CD4-positive, alpha-beta T cell treated with Interleukin-17A for 1 hour (primary cell): Measurements from ENCODE around the gene LEPR.

Experiments used
- DNase-seq: peaks from one replicate; pipeline ENCODE4 v3.0.0-alpha.2; 2020

The LEPR gene

DNA sequence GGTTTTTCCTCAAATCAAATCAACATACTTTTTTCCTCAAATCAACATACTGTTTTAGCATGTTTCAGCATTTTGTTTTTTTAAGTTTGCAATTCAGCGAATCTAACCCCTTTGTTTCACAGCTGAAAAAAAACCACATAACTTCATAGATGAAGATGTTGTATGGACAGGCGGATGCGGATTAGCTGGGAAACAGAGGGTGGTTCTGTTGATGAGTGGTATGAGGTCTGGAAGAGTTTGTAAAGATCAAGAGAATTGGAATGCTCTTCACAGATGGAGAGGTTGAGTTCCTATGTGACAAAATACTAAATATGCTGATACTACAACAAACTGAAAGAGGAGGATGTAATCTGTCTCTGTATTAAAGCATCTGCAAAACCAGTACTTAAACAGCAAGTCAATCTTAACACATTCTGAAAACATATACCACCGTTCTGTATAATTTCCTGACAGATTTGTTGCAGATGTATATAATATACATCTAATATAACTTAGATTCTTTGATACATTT, 10.6 kb upstream of the LEPR start:
- DNase-seq, result no peak

DNA sequence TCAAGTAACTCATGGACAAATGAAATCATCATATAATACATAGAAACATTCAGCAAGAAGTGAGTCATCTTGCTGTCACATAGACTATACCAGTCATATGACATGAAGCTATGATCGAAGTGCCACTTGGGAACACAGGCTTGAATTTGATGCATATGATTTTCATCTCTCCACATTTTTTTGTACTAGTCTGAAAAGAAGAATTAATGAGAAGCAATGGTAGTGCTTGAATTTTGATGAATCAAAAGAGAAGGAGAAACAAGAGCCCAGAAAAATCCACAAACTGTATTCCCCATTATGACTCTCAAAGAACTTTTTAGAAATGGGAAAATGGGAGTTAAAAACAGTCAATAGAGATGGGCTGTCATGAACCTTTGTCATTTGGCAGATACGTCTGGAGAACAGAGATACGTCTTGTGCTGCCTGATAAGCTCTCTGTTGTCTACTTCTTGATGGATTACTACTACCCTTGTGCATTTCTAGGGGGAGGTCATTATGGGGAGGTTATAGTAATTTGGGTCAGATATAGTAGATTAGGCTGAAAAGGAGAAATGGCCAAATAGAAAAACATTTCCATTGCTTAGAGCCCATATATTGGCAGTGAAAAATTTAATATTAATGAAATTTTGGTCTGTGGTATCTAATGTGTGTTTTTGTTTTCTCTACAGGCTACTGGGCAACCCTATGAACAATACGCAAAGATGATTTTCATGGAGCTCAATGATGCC, 8.0 kb upstream of the LEPR start:
- DNase-seq, result no peak

- no peak for DNase-seq
Measured at GRCh38 chr1:65412984-65413375, 7.5 kb upstream of the LEPR start.

DNA sequence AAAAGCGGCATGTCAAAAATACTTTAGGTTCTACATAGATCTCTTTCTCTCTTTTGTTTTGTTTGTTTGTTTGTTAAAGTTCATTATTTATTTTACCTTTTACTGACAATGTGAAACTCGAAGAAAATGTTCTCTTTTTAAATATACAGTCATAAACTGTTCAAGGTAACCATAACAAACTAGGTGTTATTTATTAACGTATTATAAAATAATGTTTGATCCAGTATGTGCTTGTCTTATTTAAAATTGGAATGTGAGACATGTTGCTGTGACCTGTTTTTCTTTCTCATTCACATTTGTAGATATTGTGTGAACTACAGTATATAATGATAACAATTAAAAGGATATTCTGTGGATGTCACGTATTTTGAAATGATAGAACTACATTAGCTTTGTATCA, 5.9 kb upstream of the LEPR start:
- DNase-seq, result no peak

- no peak for DNase-seq
Measured at GRCh38 chr1:65416767-65417166, 3.7 kb upstream of the LEPR start.

- DNase-seq, result no peak
Measured at GRCh38 chr1:65417729-65418128, 2.7 kb upstream of the LEPR start.

DNA sequence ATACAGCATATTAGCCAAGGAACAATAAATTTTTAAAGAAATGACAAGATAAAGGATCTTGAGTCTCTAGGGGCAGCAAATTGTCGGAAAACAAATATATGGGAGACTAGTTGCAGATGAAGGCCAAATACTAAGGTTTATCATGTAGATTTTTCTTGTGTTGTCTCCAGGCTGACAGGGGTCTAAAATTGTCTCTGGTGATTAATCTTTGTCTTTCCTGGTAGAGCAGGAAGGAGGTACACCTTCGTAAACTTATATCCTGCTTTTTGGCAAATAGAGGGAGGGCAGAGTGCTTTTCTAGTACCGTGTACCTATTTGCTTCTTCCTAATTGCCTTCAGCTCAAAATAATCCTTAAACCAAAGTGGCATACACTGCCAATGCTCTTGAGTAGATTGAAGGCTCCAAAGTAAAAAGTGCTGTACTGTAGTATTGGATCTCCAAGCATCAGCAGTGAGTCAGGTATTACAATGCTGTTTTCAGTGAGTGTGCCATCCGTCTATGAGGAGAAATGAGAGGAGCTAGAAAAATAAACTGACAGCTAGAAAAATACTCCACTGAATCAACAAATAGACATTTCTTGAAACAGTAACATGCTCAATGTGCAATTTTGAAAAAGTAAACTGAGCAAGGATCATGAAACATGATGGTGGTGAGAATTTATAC, 1.8 kb upstream of the LEPR start:
- DNase-seq, result no peak

DNA sequence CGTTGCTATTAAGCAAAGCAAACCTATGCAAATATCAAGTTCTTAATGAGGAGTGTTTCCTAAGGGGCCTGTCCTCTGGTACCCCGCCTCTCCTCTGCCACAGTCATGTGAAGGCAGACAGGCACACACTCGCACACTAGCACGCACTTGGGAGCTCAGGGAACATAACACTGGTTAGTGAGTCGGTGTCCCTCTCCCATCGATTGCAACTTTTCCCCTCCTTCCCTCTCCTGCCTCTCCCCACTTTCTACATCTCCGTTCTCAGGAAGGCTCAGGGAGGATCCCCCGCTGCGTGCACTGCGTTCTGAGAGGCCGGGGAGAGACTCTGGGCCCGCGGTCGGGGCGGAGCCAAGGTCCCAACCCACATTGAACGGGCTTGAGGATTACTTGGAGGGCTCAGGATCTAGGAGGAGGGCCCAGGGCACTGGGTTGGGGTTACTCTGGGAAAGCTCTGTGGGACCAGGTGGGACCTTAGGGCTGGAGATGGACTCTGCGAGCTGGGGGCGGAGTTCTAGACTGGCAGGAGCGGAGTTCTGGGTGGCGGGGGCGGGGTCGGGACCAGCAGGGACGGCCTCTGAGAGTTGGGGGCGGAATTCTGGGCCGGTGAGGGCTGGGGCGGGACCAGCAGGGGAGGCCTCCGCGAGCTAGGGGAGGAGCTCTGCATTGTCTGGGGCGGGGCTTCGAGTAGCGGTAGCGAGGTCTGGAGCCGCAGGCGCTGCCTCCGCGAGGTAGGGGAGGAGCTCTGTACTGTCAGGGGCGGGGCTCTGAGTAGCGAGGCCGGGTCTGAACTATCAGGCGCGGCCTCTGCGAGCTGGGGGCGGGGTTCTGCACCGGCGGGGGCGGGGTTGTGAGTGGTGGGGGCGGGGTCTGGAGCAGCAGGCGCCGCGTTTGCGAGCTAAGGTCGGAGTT, 533 bp upstream of the LEPR start:
- peak; percentile 99 for DNase-seq

- DNase-seq, result no peak
Measured at GRCh38 chr1:65421351-65422025, 1.0 kb downstream of the LEPR start.

GRCh38 chr1:65422241-65423203, 2.1 kb downstream of the LEPR start:
- DNase-seq, result no peak

- no peak for DNase-seq
Measured at GRCh38 chr1:65423884-65424572, 3.6 kb downstream of the LEPR start.

GRCh38 chr1:65424573-65424889, 4.1 kb downstream of the LEPR start:
- DNase-seq, result no peak

- no peak for DNase-seq
Measured at GRCh38 chr1:65425006-65425405, 4.5 kb downstream of the LEPR start.

GRCh38 chr1:65425697-65426096, 5.2 kb downstream of the LEPR start:
- no peak for DNase-seq

DNA sequence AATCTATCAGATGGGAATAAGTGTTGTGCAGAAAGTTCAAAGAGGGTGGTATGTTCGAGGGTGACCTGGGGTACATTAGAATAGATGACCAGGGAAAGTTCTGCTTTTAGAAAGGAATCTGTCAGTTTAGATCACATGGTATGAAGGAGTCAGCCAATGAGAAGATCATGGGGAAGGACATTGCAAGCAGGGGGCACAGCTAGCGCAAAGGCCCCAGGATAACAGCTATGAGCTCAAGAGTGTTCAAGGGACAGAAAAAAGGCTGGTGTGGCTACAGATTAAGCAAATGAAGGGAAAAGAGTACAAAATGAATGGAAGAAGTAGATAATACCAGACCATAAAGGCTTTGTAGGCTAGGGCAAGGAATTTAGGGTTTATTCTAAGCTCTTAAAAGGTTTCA, 8.6 kb downstream of the LEPR start:
- DNase-seq, result no peak

- no peak for DNase-seq
Measured at GRCh38 chr1:65429806-65430205, 9.3 kb downstream of the LEPR start.

DNA sequence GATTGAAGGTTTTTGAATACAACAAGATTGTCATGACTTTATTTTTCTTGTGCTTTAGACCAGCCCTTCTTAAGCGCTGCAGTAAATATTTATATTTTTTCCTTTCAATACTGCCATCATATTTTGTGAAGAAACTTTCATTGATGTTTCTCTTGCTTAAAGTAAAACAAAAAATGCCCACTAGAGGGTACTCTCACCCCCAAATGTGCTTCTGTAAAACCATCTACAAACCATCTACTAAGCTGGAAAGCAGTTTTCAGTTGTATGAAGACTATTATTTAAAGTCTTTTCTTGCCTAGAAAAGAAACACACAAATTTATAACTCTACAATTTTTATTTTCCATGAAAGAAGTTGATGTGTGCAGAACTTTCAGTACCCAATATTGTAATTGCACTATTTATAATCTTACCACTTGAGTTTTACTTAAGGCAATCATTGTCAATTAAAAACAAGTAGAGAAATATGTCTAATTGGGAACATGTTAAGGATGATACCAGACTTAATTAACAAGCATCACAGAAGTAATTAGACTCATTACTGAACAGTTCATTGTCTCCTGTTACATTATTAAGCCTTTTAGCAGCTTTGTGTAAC, 10.7 kb downstream of the LEPR start:
- peak; percentile 48 for DNase-seq

- no peak for DNase-seq
Measured at GRCh38 chr1:65432918-65433317, 12.4 kb downstream of the LEPR start.

DNA sequence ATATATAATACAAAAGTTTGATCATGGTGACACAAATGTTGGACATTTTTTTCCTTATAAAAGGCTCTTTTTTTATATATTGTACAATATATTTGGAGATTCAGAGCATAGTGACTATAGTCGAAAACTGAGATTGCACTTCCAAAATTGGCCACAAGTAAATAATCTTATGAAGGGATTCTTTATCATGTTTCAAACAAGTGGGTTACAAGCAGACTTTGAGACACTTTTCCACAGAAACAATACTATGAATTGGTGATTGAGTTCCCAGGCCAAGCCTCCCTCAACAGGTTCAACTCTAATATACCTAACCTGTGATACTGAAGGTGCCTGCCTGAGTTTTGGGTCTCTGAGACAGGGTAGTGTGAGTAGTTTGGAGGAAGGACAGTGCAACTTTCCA, 13.8 kb downstream of the LEPR start:
- DNase-seq, result no peak

DNA sequence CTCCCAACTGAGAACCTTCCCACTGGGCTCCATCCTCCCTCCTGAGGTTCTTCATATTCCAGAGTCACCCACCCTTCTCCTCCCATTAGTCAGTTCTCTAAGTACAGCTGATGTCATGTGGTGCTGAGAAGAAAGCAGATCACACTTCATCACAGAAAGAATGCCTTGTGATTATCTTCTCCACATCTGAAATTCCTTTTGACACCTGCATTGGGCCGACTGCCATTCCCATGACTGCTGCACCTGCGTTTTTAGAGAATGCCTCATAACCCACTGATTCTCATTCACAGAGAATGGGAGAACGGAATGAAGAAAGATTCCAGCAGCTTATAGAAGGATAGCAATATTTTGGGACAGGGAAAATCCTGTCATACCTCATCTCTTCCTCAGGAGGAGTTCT, 14.3 kb downstream of the LEPR start:
- DNase-seq, result no peak

- no peak for DNase-seq
Measured at GRCh38 chr1:65435987-65436386, 15.5 kb downstream of the LEPR start.
